HG03280 (cell line): ENCODE measurements around the gene ARHGAP45.
"Not testable (repeated sequence)": the region's sequence is repeated elsewhere in the genome, so short reads cannot be mapped to it uniquely, and the experiment has no call there.

Experiments
- ATAC-seq: cut with Tn5 transposase; IDR thresholded peaks from one replicate; pipeline ENCODE4 v1.9.1; 2021; ENCODE audit warnings: mild to moderate bottlenecking, moderate library complexity; ENCODE audit not compliant: unreplicated experiment

Gene ARHGAP45, protein sequence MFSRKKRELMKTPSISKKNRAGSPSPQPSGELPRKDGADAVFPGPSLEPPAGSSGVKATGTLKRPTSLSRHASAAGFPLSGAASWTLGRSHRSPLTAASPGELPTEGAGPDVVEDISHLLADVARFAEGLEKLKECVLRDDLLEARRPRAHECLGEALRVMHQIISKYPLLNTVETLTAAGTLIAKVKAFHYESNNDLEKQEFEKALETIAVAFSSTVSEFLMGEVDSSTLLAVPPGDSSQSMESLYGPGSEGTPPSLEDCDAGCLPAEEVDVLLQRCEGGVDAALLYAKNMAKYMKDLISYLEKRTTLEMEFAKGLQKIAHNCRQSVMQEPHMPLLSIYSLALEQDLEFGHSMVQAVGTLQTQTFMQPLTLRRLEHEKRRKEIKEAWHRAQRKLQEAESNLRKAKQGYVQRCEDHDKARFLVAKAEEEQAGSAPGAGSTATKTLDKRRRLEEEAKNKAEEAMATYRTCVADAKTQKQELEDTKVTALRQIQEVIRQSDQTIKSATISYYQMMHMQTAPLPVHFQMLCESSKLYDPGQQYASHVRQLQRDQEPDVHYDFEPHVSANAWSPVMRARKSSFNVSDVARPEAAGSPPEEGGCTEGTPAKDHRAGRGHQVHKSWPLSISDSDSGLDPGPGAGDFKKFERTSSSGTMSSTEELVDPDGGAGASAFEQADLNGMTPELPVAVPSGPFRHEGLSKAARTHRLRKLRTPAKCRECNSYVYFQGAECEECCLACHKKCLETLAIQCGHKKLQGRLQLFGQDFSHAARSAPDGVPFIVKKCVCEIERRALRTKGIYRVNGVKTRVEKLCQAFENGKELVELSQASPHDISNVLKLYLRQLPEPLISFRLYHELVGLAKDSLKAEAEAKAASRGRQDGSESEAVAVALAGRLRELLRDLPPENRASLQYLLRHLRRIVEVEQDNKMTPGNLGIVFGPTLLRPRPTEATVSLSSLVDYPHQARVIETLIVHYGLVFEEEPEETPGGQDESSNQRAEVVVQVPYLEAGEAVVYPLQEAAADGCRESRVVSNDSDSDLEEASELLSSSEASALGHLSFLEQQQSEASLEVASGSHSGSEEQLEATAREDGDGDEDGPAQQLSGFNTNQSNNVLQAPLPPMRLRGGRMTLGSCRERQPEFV

DNA sequence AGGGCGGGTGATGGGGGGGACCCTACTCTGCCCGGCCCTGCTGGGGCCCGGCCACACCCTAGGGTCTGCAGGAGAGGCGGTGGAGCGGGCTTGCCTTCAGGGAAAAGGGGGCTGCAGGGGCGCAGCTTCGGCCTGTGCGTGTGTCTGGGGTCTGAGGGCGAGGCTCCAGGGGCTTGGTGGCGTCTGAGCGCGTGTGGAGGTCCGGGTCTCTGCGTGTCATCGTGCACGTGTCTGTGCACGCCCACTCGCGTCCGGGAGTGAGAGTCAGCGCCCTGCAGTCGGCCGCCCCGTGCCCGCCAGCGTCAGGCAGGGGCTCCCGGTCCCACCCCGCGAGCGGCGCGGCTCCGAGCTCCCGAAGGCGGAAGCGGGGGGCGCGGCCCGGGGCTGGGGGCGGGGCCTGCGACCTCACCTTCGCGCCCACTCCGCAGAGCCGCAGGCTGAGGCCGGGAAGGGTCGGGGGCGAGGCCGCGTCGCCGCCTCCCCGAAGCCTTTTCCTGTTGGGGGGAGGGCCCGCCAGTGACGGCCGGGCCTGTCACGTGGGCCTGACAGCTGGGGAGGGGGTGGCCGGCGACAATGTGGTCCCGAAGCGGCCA lies at the start of gene ARHGAP45:
TSS of gene ARHGAP45 (plus strand) at position 420 of the 593 bp plus-strand sequence. CDS start 239 bp downstream, outside the sequence.
- peak; percentile 35 for ATAC-seq

DNA sequence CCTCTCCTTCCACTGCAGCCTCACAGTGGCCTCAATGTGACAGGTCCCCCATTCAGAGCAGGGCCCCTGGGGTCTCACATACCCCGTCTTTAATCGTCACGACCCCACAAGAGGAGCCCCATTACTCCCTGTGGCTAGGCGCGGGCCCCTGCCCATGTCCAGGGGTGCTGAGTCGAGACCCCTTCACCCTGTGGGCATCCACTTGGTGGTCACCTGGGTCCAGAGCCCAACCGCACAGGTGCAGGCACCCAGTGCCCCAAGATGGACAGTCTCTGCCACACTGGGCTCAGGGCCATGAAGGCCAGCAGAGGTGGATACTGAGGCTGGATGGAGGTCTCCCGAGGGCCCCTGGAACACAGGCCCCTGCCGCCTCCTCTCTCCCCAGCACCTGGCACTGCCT lies 49.1 kb upstream of the ARHGAP45 start:
- ATAC-seq, result no peak

DNA sequence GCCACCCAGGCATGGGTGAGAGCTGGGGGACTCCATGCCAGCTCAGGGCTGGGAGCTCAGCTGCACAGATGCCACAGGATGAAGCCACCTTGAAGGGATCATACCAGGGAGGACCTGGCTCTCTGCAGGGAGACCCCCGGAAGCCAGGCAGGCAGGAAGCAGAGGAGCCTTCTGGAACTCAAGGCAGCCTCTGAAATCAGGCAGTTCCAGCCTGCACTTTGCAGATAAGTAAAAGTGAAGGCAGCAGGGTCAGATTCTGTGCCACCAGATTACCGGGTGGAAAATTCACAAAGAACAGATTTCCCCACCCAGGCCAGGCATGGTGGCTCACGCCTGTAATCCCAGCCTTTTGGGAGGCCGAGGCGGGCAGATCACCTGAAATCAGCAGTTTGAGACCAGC lies 48.6 kb upstream of the ARHGAP45 start:
- no peak for ATAC-seq

DNA sequence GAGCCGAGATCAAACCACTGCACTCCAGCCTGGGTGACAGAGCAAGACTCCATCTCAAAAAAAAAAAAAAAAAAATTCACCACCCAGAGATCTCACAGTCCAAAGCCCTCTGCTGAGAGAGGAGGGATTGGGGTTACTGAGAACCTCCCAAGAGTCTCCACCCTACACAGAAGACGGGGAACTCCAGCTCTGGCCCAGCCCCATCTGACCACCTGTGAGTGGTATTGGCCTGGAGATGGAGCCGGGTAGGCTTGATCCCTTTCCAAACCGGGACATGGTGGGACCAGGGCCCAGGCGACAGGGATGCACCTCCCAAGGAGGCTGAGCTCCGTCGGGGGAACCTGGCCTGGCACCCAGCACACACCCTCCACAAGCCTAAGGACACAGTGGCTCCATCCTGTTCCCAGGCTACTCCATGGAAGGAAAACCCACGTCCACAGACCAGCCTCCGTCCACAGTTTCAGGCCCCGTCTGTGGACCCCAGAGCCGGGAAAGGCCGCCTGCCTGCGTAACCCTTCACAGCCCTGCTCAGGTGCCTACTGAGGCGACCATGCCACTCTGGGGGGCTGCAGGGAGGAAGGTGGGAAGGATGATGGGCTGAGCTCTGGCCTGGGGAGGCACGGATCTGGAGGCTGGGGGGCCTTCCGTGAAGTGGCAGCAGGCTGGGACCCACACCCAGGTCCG lies 47.9 kb upstream of the ARHGAP45 start:
- ATAC-seq, result no peak

DNA sequence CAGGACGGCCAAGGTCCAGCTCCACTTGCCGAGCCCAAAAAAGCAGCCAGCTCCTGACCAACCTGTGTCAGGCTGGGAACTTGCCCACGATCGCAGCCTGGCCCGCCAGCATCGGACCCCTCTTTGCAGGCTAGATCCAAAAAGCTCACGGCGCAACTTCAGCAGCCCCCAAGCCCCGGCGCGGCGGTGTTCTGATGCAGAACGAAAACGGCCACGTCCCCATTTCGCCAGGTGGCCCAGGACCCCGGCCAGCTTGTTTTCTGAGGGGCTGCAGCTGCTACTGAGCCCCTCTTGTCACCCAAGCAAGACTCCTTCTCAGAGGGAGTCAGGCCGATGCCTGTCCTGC lies 47.4 kb upstream of the ARHGAP45 start:
- no peak for ATAC-seq

DNA sequence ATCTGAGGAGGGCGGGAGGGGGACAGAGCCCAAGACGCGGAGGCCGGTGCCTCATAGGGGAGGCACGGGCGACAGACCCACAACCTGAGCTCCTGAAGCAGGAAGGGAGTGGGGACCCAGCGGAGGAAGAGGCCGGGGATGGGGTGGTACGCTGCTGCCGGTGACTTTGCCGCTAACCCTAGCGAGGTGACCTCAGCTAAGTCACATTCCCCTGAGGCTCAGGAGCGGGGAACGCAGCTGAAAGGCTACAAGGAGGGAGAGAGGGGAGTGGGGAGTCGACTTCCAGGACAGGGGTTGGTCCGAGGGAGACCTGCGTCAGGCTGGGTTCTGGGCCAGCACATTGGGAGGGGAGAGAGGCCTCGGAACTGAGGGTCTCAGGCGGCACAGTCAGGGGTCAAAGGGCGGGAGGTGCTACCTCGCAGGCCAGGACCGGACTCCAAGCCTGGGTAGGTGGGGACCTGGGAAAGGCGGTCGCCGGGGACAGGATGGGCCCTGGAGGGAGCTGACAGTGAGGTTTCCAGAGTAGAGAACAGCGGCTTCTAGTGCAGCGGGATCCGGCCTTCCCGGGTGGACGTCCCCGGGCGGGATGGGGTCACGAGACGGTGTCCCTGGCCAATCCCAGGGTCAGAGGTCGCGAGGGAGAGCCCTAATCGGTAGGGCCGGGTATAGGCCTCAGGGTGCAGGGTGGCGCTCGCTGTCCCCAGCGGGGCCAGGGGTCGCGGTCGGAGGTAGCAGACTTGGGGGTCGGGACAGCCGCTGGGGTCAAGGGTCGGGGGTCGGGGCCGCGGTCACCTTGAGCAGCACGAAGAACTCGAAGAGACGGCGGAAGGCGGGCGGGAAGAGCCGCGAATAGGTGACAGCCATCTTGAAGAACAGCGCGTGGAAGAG lies 46.7 kb upstream of the ARHGAP45 start:
- ATAC-seq, result no peak

DNA sequence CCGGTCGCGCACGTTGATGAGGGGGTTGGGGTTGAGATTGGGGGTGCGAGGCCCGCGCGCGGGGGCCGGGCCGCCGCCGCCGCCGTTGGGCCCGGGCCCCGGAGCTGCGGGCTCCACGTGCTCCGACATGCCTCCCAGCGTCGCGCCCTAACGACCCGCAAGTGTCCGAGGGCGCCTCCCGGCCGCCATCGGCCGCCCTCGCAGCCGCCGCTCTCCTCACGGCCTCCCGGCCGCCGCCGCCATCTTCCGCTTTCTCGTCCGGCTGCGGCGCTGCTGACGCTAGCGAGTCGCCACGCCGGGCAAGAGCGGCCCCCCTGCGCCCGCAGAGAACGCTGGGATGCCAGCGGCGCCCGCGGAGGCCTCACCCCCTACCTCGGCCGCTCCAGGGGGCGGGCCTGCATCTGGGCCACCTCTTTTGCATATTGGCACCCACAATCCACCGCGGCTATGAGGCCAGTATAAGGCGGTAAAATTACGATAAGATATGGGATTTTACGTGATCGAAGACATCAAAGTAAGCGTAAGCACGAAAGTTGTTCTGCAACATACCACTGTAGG lies 46.0 kb upstream of the ARHGAP45 start, which contains the start of gene TMEM259:
TSS of gene TMEM259 (minus strand) at position 256 of the 558 bp plus-strand sequence. CDS start at position 129, 127 bp downstream.
- peak; percentile 83 for ATAC-seq

DNA sequence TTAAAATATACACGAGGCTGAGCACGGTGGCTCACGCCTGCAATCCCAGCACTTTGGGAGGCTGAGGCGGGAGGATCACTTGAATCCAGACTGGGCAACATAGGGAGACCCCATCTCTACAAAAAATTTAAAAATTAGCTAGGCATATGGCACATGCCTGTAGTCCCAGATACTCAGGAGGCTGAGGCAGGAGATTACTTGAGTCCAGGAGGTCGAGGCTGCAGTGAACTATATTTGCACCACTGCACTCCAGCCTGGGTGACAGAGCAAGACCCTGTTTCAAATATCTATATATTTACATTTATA lies 43.1 kb upstream of the ARHGAP45 start:
- not testable (repeated sequence) for ATAC-seq

DNA sequence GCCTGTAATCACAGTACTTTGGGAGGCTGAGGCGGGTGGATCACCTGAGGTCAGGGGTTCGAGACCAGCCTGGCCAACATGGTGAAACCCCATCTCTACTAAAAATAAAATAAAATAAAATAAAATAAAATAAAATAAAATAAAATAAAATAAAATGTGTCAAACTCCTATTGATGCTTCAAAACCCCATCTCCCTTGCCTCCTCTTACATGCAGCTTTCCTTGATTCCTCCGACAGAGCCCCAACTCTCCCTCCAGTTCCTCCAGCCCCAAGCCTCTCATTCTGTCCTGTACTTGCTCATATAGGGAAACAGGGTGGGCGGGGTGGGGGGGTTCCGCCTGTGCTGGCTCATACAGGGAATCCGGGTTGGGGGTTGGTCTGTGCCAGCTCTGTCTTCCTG lies 41.9 kb upstream of the ARHGAP45 start:
- ATAC-seq, result not testable (repeated sequence)

DNA sequence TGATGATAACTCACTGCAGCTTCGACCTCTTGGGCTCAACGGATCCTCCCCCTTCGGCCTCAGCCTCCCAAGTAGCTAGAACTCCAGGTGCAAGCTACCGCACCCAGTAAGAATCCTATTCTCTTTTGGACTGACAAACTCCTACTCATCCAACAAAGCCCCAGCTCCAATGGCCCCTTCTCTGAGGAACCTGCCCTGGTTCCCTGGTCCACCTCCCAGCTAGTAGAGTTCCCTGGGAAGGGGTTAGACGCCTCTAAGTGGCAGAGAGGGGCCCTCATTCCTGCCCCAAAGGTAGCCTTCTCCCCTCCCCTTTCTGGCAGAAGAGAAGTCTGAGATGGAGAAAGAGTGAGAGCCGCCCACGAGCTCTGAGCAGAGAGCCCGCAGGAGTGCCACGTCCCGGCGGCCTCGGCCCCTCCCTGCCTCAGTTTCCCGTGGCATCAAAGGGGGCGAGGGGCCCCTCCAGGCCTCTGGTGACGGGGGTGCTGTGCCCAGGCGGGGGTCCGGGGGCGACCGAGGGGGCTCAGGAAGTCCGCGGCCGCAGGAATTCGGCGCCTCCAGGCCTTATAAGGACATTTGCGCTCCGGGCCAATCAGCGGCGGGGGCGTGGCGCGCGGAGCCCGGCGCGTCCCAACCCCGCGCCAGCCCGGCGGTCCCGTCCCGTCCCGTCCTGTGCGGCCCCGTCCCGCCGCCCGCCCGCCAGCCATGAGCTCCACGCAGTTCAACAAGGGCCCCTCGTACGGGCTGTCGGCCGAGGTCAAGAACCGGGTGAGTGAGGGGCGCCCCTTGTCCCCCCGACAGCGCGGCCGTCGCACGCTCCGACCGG lies 40.8 kb upstream of the ARHGAP45 start, which contains the start of gene CNN2:
TSS of gene CNN2 (plus strand) at position 649 of the 823 bp plus-strand sequence. CDS start at position 703, 54 bp downstream.
- ATAC-seq, result peak; percentile 56

DNA sequence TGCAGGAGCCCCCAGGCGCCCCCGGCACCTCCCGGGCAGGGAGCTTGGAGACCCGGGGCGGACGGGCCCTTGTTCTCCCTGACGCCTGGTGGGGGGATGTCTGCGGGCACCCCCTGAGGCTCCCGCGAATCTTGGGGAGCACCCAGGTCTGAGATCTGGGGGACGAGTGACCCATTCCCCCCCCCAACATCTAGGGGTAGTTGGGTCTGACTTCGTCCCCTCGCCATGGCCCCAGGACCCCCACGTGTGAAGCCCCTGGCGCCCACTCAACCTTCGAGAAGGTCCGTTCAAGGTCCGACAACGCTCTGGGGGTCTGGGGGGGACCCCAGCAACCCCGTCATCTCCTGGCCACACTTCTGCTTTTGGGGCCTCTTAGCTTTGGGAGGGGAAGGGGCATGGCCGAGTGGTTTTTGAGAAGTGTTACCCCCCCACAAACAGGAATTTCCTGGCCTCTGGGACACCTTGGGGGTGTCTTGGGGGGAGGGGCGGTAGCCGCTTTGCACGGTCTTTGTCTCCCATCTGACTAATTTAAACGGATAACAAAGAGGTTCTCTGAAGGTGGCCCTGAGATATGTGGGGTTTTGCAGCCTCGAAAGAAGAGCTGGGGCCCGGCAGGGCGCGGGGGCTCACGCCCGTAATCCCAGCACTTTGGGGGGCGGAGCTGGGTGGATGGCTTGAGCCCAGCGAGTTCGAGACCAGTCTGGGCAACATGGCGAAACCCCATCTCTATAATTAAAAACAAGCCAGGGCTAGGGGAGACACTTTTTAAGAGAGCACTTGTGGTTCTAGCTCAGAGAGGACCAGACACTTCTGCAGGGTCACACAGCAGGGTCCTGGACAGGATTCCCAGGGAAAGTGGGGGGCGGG lies 40.0 kb upstream of the ARHGAP45 start:
- ATAC-seq, result no peak

DNA sequence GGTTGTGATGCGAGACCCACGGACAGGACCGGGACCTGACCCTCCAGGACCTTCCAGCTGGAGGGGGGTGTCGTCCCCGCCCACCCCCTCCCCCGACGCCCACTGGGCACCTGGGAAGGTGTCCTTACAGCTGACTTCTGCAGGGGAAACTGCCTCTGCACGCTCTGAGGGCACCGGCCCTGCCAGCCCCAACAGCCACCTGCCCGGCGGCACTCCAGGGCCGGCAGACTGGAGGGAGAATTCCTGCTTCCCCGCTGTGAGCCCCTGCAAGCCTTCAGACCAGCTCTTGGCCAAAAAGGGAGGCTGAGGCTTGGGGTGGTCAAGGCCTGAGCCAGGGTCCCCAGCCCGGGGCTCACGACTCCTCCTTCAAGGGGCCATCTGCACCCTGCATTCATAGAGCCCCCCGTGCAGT lies 39.3 kb upstream of the ARHGAP45 start:
- no peak for ATAC-seq

DNA sequence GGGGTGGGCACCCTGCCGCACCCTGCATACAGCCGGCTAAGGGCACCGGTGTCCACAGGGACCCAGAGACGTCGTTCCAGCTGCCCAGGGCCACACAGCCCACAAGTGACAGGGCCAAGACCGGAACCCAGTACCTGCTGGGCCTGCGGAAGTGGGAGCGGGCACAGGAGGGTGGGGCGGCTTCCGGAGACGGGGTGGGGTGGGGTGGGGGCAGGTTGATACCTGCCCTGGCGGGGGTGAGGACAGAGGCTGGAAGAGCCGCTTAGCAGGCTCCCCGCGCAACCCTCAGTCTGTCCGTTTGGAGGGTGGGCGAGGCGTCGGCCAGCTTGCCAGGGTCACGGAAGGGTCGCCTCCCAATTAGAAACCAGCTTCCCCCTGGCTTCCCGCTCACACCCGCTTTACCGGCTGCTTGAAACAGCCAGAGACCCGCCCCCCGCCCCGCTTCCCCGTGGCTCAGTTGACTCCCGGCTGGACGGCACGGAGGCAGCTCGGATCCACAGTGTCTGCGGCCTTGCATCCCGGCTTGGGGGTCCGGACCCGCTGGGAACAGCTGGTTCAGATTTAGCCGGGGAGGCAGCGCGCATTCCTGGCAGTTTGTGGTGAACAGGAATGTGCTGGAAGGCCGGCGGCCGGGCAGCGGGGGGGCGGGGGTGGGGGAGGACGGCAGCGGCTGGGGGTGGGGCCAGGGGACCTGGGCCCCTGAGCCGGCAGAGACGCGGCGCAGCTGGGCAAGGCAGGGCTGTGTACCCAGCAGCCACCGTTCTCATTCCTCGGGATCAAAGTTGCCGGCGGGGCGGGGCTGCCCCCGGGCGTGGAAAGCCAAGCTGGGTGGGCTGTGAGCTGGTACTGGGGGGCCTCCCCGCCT lies 38.7 kb upstream of the ARHGAP45 start:
- ATAC-seq, result no peak

DNA sequence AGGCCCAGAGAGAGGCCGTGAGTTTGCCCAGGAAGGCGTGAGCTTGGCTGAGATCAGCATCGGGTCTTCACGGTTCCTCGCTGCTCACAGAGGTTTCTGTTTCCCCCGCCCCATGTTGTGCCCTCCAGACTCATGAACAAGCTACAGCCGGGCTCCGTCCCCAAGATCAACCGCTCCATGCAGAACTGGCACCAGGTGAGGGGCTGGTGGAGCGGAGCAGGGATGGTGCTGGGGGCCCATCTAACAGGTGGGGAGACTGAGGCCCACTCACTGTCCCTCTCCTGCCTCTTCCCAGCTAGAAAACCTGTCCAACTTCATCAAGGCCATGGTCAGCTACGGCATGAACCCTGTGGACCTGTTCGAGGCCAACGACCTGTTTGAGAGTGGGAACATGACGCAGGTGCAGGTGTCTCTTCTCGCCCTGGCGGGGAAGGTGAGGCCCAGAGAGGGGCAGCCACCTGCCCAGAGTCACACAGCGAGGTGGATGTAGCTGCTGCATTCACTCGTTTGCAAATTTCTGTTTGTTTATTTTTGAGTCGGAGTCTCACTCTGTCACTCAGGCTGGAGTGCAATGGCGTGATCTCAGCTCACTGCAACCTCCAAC lies 34.6 kb upstream of the ARHGAP45 start:
- ATAC-seq, result no peak

DNA sequence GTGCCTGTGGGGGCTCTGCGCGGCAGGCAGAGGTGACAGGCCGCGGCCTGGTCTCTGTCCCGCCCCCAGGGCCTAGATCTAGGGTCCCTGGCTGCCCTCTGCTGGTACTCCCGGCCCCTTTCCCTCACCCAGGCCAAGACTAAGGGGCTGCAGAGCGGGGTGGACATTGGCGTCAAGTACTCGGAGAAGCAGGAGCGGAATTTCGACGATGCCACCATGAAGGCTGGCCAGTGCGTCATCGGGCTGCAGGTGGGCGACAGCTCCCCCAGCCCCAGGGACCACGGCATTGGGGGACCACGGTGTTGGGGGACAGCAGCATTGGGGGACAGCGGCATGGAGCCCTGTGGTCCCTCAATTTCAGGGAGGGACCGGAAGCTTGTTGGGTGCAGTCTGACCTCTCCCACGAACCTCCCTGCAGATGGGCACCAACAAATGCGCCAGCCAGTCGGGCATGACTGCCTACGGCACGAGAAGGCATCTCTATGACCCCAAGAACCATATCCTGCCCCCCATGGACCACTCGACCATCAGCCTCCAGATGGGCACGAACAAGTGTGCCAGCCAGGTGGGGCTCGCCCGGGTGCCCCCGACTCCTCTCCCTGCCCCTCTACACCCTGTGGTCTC lies 30.9 kb upstream of the ARHGAP45 start:
- ATAC-seq, result no peak
